ENCODE measurements around the gene RNU1-3.
"Not testable (repeated sequence)": the region's sequence is repeated elsewhere in the genome, so short reads cannot be mapped to it uniquely, and the experiment has no call there.

The RNU1-3 gene

DNA sequence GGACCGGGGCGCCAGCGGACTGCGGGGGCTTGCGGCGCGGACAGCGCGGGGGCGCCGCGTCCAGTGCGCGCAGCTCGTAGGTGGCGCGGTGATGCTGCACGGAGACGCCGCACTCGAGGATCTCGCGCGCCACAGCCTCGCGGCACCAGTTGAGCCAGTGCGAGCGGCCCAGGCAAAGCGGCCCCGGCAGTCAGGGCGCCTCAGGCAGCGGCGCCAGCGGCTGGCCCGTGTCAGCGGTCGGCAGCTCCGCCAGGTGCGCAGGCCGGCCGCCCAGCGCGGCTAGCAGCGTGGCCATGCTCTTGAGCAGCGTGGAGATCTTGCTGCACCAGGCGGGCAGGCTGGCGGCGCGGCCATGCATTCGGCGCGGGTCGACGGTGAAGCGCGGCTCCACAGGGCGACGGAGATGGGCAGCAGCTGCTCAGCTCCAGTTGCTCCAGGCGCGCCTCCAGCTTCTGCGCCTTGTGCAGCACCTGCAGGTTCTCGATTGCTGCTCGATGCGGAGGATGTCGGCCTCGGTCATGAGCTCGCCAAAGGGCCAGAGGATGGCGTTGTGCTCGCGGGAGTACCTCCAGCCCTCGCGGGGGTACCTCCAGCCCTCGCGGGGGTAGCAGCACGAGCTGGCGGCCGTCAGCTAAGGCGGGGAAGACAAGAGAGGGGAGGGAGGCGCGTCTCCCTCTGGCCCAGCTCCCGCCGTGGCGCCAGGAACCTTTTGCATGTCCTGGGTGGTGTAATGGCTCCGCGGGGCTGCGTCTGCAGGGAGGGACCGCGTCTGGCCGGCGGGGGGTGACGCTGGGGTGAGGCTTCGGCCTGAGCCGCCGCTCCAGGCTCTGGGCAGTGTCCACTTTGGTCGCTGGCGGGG lies 26.9 kb upstream of the RNU1-3 start:
- DNase-seq = not testable (repeated sequence)

DNA sequence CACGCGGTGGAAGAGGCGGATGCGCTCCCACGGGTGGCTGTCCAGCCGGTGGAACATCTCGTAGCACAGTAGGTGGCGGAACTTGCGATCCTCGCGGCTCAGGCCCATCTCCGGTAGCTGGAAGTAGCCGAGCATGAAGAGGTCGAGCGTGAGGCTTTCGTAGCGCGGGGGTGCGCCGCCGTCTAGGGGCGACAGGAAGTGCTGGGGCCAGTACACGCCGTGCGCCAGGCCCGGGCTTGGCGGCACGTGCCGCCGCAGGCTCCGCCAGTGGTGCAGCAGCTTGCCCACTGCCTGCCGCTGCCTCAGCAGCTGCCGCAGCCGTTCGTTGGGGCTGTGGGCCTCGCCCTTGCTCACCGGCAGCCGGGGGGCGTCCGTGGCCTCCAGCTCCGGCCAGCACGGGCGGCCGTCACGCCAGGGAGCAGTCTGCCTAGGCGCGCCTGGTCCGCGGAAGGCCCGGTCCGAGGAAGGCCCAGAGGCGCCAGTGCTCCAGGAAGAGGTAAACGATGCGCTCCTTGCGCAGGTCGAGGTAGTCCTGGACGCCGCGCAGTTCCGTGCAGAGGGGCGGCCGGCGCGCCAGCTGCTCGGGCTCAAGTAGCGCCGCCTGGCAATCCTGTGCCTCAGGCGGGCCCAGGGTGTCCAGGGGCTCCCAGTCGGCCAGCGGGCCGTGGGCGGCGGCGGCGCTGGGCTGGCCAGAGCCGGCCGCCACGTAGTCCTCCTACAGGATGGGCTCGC lies 26.1 kb upstream of the RNU1-3 start:
- DNase-seq = not testable (repeated sequence)

DNA sequence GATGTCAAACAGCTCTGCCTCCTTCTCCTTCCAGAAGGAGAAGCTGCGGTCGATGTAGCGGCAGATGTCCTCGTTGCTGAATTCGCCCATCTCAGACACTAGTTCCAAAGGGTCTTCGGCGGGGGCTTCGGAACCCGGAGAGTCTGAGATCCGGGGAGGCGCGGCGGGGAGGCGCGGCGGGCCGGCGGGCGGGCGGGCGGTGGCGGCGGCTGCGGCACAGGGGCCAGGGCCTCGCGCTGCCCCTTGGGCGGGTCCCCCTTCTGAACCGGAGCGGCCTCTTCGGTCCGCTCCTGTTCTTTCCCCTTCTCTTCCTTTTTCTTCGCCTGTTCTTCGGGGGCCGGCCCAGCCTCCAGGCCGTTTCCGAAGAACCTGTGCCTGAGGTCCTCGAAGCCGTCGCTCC lies 25.5 kb upstream of the RNU1-3 start:
- not testable (repeated sequence) for DNase-seq

DNA sequence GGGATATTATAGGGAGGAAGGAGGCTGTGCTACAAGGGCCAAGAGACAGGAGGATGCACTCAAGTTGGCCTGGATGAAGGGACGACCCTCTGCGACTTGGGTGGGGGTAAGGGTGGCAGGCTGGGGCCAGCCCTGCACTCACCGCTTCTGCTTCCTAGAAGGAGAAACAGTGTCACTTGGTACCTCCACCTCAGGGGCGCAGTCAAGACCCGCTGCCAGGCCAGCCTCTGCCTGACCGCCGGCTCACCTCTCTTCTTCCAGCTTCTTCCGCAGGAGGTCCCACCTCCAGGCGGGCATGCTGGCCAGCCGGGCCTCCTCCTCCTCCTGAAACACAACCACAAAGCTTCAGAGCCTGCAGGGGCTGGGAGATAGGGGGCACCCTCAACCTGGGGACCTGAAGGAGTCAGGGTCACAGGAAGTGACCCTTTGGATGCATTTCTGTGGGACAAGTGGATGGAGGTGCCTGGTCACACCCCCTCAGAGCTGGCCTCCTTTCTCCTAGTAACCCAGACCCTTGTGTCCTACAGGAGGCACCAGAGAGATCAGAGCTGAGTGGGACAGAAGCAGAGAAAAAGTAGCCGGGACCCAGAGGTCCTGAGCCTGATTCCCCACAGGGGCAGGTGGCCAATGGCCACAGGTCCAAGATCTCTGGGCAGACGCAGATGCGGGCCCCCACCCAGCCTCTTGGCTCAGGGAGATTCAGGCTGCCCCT lies 24.4 kb upstream of the RNU1-3 start:
- not testable (repeated sequence) for DNase-seq

DNA sequence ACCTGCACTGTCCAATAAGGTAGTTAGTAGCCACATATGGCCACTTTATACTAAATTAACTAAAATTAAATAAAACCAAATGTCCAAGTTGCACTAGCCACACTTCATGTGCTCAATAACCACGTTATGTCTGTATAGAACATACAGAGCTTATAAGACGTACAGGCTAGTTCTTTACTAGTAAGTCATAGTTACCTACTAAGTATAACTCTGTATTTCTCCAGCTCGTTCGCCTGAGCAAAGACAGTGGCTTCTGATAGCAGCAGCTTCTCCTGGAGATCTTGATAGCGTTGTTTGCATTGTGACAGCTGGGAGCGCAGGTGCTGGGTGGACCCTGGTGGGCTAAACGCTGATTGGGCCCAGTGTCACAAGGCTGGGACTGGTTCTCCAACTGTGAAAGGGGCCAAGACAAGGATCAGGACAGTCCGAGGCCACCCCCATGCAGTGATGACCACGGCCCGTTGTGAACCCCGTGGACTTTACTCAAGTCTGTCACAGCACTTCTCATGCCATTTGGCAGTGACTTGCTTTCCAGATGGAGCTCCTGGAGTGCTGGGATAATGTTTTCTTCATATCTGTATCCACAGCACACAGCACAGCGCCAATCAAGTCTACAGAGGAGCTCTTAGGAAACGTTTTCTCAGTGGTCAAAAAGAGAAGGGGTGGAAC lies 20.5 kb upstream of the RNU1-3 start:
- DNase-seq = not testable (repeated sequence)

DNA sequence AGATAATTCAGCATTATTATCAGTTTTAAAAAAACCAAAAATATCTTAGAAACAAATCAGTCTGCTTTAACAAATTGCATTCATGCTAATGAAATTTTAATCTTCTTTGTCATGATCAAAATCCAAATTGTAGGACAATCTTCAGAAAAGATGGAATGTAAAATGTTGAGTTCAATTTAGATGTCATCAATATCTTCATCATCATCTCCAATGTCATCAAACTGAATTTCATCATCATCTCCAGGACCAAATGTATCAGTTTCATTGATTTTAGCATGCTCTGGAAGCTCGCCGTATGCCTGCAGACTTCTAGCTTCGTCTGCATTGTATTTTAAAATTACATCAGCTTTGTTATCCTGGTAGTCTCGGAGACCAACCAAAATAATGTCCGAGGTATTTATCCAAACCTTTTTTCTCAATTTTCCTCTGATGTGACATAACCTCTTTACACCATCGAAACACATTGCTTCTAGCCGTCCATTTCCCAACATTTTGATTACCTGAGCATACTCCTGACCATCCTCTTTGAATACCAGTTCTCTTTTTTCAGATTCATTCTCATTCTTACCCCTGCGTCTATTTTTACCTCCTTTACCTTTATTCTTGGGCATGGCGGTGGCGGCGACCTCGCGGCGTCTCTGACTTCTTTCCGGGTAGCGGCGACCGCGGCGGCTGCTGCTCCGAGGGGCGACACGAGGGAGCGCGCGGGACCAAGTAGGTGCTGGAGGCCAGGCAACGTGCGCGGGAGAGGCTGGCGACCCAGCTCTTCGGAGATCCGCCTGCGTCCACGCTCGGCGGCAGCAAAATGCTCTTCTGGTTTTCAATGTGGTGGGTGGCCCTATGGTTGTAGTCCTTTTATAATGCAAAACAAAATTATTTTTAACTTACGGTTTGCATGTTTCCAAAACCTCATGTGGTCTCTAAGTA lies 19.0 kb upstream of the RNU1-3 start:
- DNase-seq = not testable (repeated sequence)

DNA sequence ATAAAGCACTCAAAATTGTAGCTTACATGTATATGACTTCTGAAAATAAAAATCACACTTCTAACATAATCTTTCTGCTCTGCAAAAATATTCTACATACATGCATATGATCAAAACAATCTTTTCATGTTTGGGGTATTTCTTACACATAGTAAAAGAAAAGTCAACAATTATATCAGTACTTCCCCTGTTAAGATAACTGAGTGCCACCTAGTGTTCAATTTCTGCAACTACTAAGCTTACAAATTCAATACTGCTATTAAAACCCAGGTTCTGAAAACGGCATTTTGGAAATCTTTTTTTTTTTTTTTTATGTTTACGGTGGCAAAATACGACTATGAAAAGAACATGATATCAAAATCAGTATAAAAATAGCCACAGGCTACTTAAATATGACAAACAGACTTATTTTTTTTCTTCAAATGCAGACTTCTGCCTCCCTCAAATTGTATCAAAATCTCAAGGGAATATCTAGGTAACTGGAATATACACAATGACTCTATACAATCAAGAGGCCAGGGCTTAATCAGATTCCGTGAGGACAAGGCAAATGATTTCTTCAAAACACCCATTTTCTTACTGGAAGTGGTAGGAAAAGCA lies 18.1 kb upstream of the RNU1-3 start:
- DNase-seq = peak in 1 of 6 experiments; percentile 26

DNA sequence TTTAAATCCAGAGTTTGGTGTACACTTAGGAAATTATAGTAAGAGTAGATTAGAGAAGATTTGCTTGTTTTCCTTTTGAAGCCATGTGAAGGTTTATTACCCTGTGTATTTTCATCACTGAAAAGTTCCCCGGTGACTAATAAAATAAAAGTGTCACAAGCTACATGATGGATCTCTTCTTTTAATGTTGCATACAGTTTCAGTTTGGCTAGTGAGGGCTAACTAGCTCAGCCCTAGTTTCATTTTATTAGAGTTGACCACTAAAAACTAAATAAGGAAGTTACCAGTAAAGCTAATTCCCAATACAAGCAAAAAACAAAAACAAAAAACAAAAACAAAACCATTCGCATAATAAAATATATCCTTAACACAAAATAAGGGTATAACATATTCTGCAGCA lies 17.4 kb upstream of the RNU1-3 start:
- DNase-seq = not testable (repeated sequence)

DNA sequence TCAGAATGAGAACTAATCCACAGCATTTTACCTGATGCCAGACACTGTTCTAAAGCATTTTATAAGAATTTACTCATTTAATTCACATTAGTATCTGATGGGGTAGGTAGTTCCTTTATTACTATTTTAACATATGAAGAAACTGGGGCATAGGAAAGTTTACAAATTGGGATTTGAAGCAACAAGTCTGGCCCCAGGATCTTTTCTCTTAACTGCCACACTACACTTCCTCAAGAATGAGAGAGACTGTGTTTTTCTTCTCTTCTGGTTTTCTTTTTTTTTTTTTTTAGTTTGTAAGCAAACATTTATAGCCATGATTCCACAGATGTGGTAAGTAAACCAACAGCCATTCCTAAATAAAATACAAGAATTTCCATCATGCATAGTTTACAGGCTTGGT lies 16.1 kb upstream of the RNU1-3 start:
- not testable (repeated sequence) for DNase-seq

DNA sequence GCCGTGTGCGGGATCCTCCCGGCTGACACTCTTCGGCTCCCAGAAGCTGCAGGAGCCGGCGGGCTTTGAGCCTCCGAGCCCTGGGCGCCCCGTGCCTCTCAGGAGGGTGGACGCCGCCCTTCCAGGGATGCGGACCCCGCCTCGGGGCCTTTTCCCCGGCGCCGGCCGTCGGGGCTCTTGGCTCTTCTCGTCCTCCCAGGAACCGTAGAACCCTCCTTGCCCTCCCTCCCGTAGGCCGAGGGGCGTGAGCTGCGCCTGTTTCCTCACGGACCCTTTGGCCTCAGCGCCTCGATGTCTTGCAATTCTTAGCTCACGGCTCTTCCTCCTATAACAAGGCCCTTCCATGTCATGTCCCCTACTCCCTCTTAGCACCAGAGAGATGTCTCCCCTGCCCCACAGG lies 13.6 kb upstream of the RNU1-3 start:
- not testable (repeated sequence) for DNase-seq

DNA sequence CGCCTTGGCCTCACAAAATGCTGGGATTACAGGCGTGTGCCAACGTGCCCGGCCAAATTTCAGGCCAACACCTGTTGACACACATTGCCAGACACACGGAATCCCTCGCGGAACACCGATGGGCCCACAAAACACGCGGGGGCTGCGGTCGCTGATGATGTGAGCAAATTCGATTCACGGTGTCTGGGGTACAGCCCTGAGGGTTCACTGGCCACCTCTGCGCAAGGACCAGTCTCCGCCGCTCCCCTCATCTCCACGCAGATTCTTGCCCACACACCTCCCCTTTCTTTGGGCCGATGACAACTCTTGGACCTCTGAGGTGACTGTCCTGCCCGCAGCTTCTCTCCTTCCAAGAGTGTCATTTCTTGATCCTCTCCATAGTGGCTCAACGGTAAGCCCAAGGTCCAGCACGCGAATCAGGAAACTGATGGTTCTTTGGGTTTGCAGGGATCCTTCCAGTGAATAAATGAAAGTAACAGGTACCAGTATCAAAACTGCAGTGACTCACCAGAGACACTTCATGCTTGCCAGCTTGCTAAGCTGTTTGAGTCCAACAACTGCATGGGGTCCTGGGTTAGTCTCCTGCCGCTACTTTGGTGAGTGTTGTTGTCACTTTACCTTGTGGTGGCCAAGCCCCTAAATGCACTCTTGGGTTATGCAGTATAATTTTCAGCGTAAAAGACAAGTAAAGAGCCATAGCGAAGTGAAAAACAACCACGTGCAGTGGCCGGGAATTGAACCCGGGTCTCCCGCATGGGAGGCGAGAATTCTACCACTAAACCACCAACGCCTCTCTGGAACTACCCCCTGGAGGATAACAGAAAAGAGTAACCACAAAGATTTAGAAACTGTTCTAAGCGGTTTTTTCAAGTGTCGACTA lies 11.0 kb upstream of the RNU1-3 start:
- DNase-seq = peak in 5 of 6 experiments; percentile 20 to 57 (median 44)

DNA sequence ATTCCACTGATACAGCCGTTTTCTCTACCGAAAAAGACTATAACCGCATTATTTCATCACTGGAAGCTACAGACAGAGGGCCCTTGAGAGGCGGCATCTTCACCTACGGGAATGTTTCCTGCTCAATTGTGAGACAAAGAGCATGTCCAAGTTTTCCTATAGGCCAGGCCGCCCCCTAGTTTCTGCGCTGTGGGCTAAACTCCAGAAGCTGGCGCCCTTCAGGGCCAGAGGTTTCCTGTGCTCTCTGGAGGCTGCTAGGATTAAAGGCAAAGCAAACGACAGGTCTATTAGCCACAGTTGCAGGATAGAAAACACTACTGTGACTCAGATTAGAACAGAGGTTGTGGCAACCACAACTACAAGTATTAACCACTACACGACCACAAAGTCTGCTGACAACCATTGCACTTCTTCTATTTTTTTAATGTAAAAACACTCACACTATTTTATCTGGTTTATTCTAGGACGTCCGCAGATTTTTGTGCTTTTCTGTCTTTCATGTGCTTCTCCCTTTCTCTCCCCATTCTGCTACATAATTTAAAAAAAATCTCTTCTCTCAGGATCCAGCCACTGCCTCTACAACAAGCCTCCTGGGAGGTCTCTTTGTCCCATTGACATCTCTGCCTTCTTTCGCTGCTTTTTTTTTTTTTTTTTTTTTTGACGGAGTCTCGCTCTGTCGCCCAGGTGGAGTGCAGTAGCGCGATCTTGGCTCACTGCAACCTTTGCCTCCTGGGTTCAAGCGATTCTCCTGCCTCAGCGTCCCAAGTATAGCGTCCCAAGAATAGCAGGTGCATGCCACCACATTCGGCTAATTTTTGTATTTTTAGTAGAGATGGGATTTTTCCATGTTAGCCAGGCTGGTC lies 10.1 kb upstream of the RNU1-3 start:
- not testable (repeated sequence) for DNase-seq

DNA sequence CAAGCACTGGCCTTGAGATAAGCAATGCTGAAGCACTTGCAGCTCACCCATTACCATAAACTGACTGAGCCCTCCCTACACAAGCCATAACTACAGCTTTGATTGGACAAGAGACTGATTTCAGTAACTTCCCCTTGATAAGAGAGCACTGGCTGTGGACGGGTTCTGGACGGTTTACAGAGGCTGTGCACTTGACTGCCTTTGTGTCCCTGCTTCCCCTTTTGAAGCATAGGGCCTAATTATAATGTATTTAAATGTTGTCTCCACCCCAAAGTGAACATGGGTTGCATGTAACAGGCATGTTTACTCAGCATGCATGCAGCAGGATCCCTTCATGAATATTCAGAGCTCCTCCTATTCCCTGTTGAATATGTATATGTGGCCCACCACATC lies 8.4 kb upstream of the RNU1-3 start:
- not testable (repeated sequence) for DNase-seq

DNA sequence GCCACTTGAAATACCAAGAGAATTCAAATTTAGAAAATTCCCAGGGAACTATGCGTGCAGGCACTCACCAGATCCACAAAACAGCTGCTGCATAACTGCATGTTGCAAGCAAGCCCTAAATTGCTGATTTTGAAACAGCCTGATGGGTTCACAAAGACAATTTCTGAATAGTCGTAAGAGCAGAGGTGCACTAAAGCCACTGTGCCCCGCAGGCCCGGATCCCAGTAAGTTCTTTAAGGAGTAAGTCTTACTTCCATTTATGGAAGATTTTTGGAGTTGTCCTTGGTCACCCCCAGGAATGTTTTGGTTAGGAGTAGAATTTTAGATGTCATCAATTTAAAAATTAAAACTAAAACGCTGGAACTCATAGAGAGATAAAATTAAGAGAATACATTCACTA lies 7.2 kb upstream of the RNU1-3 start:
- not testable (repeated sequence) for DNase-seq

DNA sequence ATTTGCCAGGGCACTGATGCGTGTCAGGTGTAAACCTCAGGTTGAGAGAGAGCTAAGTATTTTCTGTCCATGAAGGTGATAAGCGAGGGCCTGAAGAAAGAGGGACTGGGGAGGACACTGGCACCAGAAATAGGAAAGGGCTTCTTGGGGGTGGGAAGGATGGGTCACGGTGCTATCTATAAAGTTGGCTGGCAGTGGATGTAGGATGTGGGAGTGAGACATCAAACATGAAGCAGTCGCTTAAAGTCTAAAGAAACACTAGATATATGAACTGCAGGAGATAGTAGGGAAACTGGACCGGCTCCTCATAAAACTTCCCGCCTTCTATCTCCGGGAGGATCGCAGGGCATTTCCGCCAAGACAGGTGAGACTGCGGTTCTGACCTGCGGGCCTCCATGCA lies 912 bp downstream of the RNU1-3 start:
- DNase-seq = not testable (repeated sequence)

DNA sequence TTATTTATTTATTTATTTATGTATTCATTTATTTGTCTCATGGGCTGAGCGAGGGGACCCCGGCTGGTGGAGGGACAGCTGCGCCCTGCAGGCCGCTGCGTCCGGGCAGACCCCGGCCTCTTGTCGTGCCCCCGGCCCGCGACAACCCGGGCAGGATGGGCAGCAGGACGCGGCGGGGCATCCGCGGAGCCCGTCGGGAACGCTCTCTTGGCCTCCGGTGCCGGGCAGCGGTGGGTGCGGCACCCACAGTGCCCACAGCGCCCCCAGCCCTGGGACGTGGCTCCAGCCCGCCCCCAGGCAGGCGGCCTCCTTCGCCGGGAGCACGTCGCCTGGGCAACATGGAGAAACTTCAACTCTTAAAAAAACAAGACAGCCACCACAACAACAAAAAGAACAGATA lies 8.5 kb downstream of the RNU1-3 start:
- not testable (repeated sequence) for DNase-seq

DNA sequence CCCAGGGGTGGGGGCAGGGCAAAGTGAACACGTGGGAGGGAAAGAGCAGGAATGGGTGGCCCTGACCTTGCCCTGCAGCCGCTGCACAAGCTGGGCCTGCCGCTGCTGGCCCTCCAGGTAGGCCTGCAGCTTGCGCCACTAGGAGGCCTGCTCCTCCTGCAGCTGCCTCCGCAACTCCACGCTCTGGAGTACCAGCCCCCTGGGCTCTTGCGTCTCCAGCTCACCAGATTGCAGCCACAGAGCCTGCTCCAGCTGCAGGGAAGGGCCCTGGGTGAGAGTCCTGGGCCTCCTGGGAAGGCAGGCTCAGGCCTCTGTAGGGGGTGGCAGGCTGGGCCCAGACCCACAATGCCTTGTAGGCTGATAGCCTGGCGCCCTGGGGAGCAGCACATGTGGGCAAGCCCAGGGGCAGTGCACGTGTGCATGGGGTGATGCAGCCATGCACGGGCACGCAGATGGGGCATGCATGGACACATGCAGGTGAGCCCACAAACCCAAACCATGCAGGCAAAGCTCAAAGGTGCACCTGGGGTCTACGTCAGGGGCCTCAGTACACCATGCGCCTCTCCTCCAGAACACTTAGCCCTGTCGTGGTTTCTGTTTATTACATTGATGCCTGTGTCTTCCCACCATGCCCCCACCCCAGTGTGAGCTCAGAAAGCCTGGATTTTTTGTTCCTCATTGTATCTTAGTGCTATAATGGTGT lies 9.6 kb downstream of the RNU1-3 start:
- DNase-seq = not testable (repeated sequence)

DNA sequence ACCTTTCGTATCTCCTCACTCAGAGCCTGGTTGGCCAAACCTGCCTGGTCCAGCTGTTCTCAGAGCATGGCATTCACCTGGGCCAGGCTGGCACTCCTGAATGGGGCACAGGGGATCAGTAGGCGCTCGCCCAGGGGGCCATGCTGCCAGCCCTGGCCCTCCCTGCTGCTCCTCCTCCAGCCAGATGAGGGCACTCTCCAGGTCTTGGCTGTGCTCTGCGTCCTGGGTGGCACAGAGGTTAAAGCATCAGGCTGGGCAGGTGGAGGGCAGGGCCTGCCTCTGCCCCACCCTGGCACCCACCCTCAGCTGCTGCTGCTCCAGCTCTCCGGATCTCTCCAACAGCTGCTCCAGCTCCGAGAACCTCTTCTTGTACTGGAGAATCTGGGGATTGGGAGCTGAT lies 10.2 kb downstream of the RNU1-3 start:
- DNase-seq = not testable (repeated sequence)

Data from stimulated activated naive CD4-positive, alpha-beta T cell (primary cell).